Measurements from ENCODE around the gene JUND.

JUND gene

DNA sequence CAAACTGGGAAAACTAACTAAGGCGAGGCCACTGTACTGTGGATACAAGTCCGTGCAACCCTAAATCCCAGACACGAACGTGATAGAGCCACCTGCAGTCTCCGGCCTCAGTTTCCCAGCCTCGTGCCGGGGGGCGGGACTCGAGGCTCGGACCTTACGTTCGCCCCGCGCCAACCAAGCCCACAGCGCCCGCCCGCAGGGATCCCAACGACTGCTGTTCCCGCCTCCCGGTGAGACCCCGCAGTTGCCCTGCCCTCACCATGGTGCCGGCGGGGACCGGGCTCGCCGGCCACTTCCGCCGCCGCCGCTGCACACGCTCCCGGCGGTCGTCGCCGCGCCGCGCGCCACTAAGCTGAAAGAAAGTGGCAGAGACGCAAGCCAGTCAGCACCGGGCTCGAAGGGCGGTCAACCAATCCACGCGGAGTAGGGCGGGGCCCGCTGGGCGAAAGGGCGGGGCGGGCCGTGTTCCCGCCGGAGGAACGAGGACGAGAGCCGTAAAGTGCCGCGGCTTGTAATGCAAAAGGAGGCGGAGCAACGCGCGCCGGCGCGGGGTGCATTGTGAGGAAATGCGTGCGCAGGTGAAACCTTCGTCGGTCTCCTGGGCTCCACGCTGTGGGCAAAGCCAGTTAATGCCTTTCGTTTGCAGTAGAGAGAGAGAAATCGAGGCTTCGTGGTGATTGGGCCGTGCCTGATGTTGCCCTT, 41.5 kb upstream of the JUND start, which contains the start of gene LSM4:
TSS of gene LSM4 (minus strand) at position 318 of the 702 bp plus-strand sequence. CDS start at position 262, 56 bp downstream.
- H3K27me3 ChIP-seq: no peaks in the 10 kb centered on the region
- H3K9me3 ChIP-seq: no peaks in the 10 kb centered on the region
- H3K4me1 ChIP-seq: peaks cover 0 to 39% (median 29%) of the 10 kb centered on the region in 4 donors
- intact Hi-C loops (cut with DNase I; ENCODE audit: low total_unique reads): loop anchor here (5.0 kb wide), 1 partner anchor 116 kb away; no protein-coding TSS in a partner anchor
- no peaks in the 10 kb centered on the region for H3K36me3 ChIP-seq
- TF ChIP-seq CTCF (IDR thresholded peaks at IDR 0.05): peak in 1 of 2 experiments; percentile 5
- DNase-seq: peak; percentile 98 to 99
- H3K27ac ChIP-seq: peak within 1 kb of the TSS; percentile 84 to 90
- peak within 1 kb of the TSS; percentile 72 to 85 for H3K4me3 ChIP-seq

GRCh38 chr19:18322318-18322758, 40.9 kb upstream of the JUND start:
- Histone ChIP-seq H3K4me1 (peaks cover 0 to 39% (median 29%) of the 10 kb centered on the region in 4 donors), H3K9me3 (no peaks in the 10 kb centered on the region)
- peak in 1 of 2 donors; percentile 60 for DNase-seq

GRCh38 chr19:18321734-18322102, 40.3 kb upstream of the JUND start:
- H3K27me3 ChIP-seq: no peaks in the 10 kb centered on the region
- intact Hi-C loops (cut with DNase I; ENCODE audit: low total_unique reads): loop anchor here (5.0 kb wide), 1 partner anchor 114 kb away; no protein-coding TSS in a partner anchor
- DNase-seq: no peak
- peak overlapping the region in 1 of 2 donors; percentile 90 for H3K27ac ChIP-seq
- no peaks in the 10 kb centered on the region for H3K9me3 ChIP-seq
- H3K36me3 ChIP-seq: no peaks in the 10 kb centered on the region
- H3K4me1 ChIP-seq: peaks cover 0 to 39% (median 29%) of the 10 kb centered on the region in 4 donors
- H3K4me3 ChIP-seq: peak overlapping the region in 1 of 2 donors; percentile 85
- no peak for TF ChIP-seq CTCF (IDR thresholded peaks at IDR 0.05)

More at GRCh38 chr19:18322318-18322758, 40.9 kb upstream of the JUND start:
- Histone ChIP-seq H3K27ac (peak overlapping the region; percentile 84 to 90), H3K27me3 (no peaks in the 10 kb centered on the region), H3K36me3 (no peaks in the 10 kb centered on the region), H3K4me3 (peak overlapping the region; percentile 72 to 85)
- no peak for TF ChIP-seq CTCF (IDR thresholded peaks at IDR 0.05)
- intact Hi-C loops (cut with DNase I; ENCODE audit: low total_unique reads): loop anchor here (5.0 kb wide), 1 partner anchor 115 kb away; no protein-coding TSS in a partner anchor

DNA sequence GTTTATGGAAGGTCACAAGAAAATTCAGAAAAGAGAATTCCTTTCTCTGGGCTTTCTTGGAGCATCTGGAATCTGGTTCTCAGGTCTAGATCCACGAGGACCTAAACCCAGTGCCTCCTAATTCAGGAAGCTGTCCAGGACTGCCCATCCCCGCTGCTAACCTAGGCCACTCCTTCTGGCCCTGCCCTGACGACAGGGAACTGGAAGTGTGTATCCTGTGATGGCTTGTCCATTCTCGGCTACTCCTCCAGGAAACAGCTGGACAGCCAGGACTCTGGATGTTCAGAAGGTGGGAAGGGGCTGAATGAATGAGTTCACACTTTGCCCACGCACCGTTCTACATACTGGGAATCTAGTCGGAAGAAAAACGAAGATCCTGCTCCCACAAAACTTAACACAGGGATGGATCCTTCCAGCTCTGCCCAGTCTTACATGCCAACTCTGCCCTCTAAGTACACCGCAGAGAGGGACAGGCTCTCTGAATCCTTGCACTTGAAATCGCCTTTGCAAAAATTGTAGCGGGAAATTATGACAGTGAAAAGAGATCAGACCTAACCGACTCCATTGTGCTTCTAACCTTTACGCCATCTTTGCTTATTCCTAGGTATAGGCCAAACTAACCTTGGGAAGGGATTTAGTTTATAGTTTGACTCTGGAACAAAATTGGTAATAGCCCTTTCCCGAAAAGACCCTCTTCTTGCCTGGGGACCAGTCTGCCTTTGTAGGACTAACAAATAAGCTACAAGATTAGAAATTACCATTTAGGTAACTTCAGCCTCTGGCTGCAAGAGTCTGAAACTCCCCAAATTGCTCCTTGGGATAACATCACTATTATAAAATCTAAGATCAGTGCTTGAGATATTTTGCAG, 39.7 kb upstream of the JUND start:
- no peak for TF ChIP-seq CTCF (IDR thresholded peaks at IDR 0.05)
- Histone ChIP-seq H3K27me3 (no peaks in the 10 kb centered on the region), H3K9me3 (no peaks in the 10 kb centered on the region), H3K4me3 (no peak overlapping the region), H3K36me3 (no peaks in the 10 kb centered on the region), H3K27ac (no peak overlapping the region), H3K4me1 (peaks cover 0 to 39% (median 29%) of the 10 kb centered on the region in 4 donors)
- DNase-seq: no peak
- intact Hi-C loops (cut with DNase I; ENCODE audit: low total_unique reads): loop anchor here (5.0 kb wide), 1 partner anchor 114 kb away; no protein-coding TSS in a partner anchor

- no peak overlapping the region for H3K4me3 ChIP-seq
- no peaks in the 10 kb centered on the region for H3K27me3 ChIP-seq
- no peak for DNase-seq
- TF ChIP-seq CTCF (IDR thresholded peaks at IDR 0.05): no peak
- no peak overlapping the region for H3K27ac ChIP-seq
- peaks cover 0 to 39% (median 29%) of the 10 kb centered on the region in 4 donors for H3K4me1 ChIP-seq
- intact Hi-C loops (cut with DNase I; ENCODE audit: low total_unique reads): loop anchor here (5.0 kb wide), 1 partner anchor 112 kb away; no protein-coding TSS in a partner anchor
- H3K36me3 ChIP-seq: no peaks in the 10 kb centered on the region
- no peaks in the 10 kb centered on the region for H3K9me3 ChIP-seq
These were observed 38.2 kb upstream of the JUND start for GRCh38 chr19:18319591-18320135.

Measured in tibial artery (tissue), 4 donors.